ENCODE measurements around the gene HAUS7.
A peak's percentile ranks its signal among the peaks of the same experiment; 100 is the strongest.
"Not testable (repeated sequence)": the region's sequence is repeated elsewhere in the genome, so short reads cannot be mapped to it uniquely, and the experiment has no call there.

HAUS7 gene

DNA sequence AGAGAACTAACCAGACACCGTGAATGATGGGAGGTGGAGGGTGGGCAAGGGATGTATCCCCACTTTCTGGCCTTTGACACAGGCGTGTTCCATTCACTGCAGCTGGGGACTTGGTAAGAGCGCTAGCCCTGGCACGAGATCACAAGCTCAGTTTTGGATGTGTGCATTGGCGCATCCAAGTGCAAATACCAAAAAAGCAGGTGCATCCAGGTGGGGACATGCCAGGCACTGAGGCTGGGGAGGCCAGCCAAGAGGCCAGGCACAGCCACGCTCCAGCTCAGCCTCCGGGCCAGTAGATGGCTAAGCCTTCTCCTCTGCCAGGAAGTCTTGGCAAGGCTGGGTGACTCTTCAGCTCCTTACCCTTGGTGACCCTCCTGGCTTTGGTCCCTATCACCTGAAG lies 63.5 kb downstream of the HAUS7 start:
- no peak for DNase-seq

DNA sequence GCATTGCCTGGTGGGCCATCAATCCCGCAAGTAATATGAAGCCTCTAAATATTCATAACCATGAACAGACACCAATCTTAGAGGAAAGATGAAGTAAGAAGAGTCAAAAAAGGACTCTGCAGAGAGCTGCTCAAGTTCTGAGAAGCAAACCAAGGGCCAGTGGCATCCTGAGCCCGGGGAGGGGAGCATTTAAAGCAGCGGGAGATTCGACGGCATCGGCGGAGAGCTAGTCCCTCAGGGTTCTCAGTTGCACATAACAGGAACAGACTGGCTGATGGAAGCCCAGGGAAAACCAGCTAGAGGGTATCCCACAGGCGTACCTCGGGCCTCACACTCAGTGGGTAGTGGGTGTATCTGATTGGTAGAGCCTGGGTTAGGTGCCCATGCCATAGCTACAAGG lies 64.4 kb downstream of the HAUS7 start:
- DNase-seq = no peak

- no peak for DNase-seq
Measured at GRCh38 chrX:153405426-153405825, 65.0 kb downstream of the HAUS7 start.

GRCh38 chrX:153404333-153404732 lies 66.0 kb downstream of the HAUS7 start:
- DNase-seq = not testable (repeated sequence)

GRCh38 chrX:153401133-153401764 lies 69.1 kb downstream of the HAUS7 start, which contains the start of gene PNMA6E:
Gene PNMA6E, minus strand, starts transcription at chrX:153401350. Its CDS starts 2,501 bp downstream, at chrX:153398849.
- DNase-seq = no peak

DNA sequence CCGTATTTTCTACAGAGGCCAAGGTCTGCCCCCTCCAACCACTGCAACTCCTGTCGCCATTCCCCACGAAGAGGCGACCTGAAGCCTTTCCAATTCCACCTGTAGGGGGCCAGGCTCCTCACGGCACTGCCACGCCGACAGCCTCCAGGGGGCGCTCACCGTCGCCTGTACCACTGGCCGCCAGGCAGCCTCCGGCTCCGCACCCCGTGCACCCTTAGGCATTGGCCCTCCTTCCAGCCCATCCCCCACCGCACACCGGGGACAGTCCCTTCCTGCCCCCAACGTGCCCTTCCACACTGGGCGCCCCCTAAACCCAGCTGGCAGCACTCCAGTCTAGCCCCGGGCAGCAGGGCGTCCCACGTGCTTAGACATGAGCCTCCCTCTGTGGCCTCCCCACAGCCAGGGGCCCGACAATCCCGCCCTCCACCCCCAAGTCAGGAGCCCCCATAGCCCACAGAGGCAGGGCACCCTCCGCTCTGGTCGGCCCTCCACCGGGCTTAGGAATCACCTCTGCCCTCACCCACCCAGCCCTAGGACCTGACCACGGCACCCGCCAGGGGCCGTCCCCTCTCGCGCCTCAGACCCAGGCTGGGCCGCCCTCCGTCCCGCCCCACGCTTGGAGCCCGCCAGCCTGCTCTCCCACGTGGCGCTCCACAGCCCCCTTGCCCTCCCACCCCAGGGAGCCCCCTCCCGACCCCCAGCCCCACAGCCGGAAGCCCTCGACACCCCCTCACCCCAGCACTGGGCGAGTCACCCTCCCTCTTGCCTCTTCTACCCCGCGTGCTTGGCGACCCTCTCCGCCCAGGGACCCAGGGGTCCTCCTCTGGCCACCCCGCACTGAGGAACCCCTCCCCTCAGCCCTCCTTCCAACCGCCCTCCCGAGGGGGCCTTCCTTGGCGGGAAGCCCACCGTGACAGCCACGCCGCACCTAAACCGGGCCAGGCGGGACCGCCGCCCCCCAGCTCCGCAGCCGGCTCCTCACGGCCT lies 69.9 kb downstream of the HAUS7 start:
- DNase-seq = peak; percentile 39 to 47

GRCh38 chrX:153398275-153398960 lies 72.0 kb downstream of the HAUS7 start:
- DNase-seq = no peak
